HG02973 (cell line): ENCODE data around the gene CSNK1G2.

Source experiments
- ATAC-seq: cut with Tn5 transposase; IDR thresholded peaks from one replicate; pipeline ENCODE4 v1.9.1; 2021; ENCODE audit warnings: moderate library complexity; ENCODE audit not compliant: unreplicated experiment

The CSNK1G2 gene

GRCh38 chr19:2014731-2015607 lies 74.0 kb downstream of the CSNK1G2 start:
- no peak for ATAC-seq

GRCh38 chr19:2015608-2015950 lies 74.6 kb downstream of the CSNK1G2 start, which contains the start of gene BTBD2:
Gene BTBD2, minus strand, starts transcription at chr19:2015714. Its CDS starts 11 bp downstream, at chr19:2015703.
- no peak for ATAC-seq

GRCh38 chr19:2016041-2016807 lies 75.3 kb downstream of the CSNK1G2 start:
- no peak for ATAC-seq

- no peak for ATAC-seq
These were observed 77.8 kb downstream of the CSNK1G2 start for GRCh38 chr19:2018752-2019151.

- no peak for ATAC-seq
These were observed 80.6 kb downstream of the CSNK1G2 start for GRCh38 chr19:2021453-2022140.

GRCh38 chr19:2022289-2022688 lies 81.3 kb downstream of the CSNK1G2 start:
- no peak for ATAC-seq

GRCh38 chr19:2026770-2027169 lies 85.8 kb downstream of the CSNK1G2 start:
- ATAC-seq: no peak

GRCh38 chr19:2027361-2027760 lies 86.4 kb downstream of the CSNK1G2 start:
- ATAC-seq: no peak
